Measurements from ENCODE around the gene TMEM185B.
"Not testable (repeated sequence)": the region's sequence is repeated elsewhere in the genome, so short reads cannot be mapped to it uniquely, and the experiment has no call there.

TMEM185B gene

DNA sequence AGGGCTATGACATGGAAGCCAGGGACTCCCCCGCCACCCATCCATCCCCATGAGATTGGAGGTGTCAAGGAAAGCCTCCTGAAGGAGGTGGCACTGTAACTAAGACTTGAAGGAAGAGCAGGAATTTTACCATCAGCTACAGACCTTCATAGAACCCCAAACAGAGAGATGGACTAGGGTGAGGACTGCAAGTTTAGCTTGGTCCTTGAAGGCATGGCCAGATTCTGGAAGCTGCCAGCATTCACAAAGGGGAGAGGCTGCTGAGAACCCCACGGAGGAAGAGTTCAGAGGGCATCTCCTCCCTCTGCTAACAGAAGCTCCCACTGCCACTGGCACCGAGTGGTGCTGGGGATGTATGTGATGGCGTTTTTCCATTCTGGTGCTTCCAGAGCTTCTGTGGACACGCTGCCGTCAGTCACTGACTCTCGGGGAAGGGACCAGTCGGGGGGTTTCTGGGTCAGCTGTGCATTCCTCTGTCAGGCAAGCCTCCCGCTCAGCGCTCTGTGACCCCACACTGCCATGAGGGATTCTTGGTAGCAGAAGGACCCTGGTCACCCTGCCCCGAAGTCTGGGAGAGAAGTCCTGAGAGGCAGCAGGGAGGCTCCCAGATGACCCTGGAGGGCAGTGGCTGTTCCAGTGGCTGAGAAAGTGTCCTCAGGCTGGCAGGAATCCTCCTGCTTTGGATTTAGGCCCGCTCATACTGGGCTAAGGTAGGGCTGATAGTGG lies 18.1 kb downstream of the TMEM185B start:
- DNase-seq = no peak

DNA sequence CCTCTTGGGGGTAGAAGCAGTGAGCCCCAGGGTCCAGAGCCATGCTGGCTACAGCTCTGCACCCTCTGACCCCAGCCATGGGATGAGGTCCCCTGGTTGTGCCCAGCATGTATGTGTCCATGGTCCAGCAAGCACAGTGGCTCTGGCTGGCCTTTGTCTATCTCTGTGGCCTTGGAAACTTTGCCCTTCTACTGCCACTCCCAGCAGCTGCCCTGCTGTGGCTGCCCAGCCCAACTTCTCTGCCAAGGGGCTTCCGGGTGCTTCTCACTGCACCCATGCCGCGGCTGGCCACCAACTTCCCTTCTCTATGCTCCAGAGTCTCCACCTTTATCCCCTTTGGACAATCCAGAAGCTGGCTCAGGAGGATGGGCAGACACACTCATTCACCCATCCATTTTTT lies 18.8 kb downstream of the TMEM185B start:
- DNase-seq = no peak

DNA sequence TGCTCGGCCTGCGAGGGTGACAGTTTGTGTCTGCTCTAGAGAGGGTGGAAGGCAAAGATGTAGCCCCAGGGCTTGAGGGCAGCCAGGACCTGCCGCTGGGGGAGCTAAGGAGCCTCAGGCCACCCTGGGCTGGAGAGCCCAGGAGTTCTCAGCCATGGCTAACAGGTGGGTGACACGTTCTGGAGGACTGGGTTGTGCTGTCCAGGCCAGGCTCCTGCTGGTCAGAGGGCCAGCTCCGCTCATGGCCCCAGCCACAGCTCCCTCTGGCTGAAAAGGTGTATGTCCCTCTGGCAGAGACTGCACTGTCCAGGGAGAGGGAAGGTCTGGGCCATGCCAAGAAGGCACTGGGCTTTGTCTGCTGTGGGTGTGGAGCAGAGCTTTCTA lies 19.2 kb downstream of the TMEM185B start:
- no peak for DNase-seq

DNA sequence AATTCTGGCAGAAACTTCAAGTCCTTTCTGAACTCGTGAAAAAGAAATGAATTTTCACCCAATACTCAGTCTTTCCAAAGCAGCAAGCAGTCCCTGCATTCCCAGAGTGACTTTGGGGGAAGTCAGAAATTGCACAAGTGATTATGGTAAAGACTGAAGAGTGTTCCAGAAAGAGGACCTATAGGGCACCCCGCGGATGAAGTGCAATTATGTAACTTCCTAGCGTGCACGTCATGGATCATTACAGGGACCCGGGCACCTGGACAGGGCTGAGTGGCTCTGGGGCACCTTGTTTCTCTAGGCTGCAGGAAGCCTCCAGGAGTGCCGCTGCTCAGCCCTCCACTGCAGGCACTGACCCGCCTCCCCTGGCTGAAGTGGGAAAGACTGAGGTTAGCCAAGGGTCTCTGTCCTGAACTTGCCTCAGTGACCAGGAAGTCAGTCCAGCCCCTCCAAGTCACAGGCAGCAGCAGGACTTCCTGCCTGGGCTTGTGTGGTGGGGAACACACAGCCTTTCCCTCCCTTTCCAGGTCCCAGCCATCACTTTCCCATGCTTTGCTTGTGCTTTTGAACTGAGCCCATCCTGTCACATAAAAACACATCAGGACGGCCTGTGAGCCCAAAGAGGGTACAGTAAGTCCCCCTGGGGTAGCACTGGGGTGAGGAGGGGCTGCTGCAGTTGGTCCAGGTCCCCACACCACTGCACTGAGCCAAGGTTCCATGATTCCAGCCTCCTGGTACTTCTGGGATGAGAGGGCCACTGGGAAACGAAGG lies 19.8 kb downstream of the TMEM185B start:
- no peak for DNase-seq

DNA sequence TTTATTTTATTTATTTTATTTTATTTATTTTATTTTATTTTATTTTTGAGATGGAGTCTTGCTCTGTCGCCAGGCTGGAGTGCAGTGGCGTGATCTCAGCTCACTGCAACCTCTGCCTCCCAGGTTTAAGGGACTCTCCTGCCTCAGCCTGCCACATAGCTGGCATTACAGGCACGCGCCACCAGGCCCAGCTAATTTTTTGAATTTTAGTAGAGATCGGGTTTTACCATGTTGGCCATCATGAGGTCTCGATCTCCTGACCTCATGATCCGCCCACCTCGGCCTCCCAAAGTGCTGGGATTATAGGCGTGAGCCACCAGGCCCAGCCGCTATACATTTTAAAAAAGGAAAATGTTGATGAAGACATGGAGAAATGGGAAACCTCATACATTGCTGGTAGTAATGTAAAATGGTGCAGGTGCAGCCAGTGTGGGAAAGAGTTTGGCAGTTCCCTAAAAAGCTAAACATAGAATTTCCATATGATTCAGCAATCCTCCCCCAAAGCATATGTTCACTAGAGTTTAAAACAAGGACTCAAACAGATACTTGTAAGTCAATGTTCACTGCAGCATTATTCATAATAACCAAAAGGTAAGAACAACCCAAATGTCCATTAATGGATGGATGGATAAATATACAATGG lies 23.3 kb downstream of the TMEM185B start:
- not testable (repeated sequence) for DNase-seq

DNA sequence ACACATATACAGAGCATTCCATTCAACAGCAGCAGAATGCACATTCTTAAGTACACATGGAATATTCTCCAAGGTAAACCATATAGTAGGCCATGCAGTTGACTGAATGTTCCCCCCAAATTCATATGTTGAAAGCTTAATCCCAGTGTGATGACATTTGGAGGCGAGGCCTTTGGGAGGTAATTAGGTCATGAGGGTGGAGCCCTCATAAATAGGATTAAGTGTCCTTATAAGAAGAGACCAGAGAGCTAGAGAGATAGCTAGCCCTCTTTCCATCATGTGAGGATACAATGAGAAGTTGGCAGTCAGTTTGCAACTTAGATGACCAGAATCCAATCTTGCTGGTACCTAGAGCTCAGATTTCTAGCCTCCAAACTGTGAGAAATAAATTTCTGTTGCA lies 27.6 kb downstream of the TMEM185B start:
- DNase-seq = no peak

DNA sequence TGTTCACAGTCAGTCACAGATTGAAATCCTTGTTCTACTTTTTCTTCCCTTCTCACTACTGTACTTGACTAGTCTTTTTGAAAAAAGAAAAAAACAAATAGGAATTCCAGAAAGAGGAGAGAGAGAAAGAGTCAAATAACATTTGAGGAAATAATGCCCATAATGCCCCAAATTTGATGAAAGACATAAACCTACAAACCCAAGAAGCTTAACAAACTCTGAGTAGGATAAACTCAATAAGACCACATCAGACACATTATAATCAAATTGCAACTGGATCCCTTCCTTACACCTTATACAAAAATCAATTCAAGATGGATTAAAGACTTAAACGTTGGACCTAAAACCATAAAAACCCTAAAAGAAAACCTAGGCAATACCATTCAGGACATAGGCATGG lies 30.9 kb downstream of the TMEM185B start:
- no peak for DNase-seq

DNA sequence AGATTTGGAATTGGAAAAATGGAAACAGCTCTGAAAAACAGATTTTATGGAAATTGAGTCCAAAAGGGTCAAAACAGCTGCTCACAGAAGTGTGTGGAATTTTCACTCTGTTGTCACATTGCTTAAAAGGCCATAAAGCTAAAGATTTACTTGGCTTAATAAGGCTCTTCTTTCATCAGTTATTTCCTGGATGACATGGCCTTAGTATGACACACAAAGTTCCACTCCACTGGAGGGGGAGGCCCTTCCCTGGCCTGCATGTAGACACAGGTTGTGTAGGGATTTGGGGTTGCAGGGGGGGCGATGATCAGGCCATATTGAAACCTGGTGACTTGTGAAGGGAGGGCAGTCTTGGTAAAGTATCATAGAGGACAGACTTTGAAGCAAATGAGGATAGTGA lies 34.0 kb downstream of the TMEM185B start:
- no peak for DNase-seq

DNA sequence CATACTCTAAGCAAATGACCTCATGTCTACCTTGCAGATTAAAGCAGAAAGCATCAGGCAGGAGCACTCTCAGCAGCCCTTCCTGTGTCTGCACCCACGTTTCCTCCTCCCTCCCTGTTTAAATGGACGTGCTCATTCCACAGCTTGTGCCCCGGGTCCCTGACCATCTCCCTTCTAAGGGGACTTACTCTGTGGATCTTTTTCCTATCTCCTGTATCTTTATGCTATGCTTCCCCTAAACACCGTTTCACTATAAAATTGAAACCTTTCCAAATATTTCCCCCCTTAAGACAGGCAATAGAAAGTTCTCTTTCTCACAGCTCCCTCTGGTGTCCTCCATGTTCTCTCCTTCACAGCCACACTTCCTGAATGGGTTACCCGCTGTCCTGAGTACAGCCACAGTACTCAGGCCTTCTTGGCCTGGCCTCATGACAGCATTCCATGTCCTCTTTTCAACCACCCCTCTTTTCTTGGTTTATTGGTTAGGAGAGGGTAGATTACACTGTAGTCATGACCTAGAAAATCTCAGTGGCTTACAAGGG lies 41.1 kb downstream of the TMEM185B start:
- DNase-seq = peak; percentile 17

DNA sequence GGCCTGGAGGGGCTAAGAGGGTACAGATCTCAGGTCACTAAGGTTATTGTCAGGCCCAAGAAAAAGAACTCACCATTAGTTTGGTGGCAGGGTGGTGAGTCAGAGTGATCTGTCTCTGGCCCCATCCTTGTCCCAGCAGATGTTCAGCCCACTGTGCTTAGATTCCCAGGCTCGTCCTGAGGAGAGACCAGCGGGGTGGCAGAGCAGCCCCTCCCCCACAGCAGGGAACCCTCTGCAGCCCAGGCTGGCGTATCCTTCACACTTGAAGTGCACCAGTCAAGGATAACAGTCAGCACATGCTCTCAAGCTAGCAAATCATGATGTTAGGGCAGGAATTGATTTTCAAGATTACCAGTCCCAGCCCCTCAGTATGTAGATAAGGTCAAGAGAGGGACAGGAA lies 43.1 kb downstream of the TMEM185B start:
- no peak for DNase-seq

DNA sequence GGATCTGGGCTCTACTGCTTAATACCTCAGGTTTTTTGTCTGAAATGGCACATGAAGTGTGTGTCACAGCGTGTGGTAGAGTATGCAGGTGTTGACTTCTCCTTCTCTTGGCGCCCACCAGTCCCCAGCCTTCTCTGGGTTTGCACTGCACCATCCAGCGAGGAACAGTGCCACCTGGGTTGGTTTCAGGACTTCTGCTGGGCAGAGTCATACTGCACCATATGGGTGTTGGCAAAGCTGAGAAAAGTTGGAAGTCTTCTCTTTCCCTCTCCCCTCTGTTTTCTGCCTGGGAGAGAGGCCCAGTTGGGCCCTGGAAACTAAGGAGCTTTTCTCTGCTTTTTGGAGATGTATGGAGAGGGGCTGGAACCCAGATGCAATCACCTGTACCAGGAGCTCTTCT lies 43.8 kb downstream of the TMEM185B start:
- no peak for DNase-seq

DNA sequence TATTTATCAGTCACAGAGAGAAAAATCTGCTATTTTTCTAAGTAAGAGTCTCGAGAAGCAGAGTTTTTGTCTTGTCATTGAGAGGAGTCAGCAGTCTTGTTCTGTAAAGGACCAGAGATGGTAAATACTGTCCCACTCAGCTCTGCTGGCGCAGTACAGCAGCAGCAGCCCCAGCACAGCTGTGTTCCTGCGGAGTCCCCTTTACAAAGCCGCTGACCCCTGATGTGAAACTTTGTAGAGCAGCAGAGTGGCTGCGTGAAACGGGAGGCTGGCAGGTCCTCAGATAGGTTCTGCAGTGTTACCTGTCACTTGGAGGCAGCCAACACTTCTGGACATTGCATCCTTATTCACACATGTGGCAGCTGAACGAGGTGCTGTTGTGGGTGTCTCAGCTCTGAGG lies 45.2 kb downstream of the TMEM185B start:
- DNase-seq = peak; percentile 1

DNA sequence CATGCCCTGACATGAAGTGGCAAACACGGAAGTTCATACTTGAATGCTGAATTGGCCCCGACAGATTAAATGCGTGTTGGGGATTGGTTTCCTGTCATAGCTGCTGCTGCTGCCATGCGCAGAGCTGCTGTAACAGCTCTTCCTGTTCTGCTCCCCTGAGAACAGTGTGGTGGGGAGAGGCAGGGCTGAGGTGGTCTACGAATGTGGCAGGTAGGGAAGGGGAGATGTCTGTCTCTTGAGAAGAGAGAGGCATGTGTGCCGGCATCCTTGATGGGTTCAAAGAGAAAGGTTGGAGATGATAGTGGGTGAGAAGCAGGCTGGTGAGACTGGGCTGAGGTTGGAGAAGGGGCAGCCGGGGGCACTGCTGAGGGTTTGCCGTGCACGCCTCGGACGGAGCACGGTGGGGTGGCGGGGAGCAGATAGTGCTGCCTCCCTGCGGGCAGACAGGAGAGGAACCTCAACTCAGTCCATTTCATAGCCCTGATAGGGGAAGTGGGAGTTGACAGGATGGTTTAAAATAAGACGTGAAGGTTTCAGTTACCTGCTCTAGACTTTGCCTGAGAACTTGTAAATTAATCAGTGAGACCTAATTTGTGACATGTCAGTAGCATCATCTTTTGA lies 46.1 kb downstream of the TMEM185B start:
- peak; percentile 86 for DNase-seq

DNA sequence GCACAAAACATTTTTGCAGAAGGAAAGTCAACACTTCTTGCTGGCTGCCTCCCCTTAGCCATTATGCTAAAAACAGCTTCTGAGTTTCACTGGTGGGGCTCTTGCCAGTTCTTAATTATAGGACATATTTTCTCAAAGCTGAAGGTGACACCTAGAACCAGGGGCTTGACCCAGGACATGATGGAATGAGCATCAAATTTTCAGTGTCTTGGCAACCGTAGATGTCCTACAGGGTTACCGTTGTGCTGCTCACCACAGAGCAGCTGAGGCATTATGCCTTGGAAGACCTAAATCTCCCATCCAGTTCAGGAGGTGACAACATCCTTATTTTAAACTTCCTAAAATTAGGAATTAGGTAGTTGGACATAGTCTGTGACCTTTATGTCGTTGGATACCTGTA lies 46.7 kb downstream of the TMEM185B start:
- DNase-seq = no peak

DNA sequence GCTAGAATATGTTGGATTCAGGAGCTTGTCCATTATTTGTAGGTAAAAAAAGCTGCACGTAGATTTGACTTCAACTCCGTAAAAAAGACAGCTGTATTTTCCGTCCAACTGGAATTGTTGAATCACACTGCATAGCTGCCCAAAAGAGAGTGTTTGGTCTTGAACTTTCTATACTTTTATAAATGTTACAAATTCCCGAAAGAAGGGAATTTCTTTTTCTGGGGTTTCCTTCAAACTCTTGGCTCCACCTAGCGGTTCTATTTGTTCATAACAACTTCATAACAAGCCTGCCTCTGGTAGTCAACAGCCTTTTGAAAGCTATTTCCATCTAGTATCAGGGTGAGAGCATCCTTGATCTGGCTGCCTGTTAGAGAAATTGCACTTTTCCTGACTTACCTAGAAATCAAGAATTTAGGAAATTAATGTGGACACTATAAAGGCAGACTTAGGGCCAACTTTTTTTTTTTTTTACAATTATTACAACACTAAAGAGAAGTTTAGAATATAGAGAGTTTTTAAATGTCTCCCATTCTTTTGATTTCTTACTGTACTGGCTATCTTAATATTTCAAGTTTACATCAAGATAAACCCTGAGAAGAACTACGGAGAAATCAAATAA lies 48.1 kb downstream of the TMEM185B start:
- DNase-seq = peak; percentile 74
